Effector memory CD4-positive, alpha-beta T cell (primary cell): Measurements from ENCODE around the gene DET1.

Experiments
- DNase-seq, 3 donors: peaks; one replicate each; pipeline ENCODE4 v3.0.0-alpha.2; 2020
- H3K27ac ChIP-seq: 2 replicates; pipeline ENCODE4 v1.7.0; 2013; ENCODE audit warnings: mild to moderate bottlenecking, low read length, moderate library complexity; ENCODE audit not compliant: insufficient read depth, poor library complexity, severe bottlenecking
- H3K27me3 ChIP-seq: replicated peaks from 2 replicates; pipeline ENCODE4 v1.7.0; 2013; ENCODE audit warnings: mild to moderate bottlenecking, low read length; ENCODE audit not compliant: insufficient read depth, control insufficient read depth, poor library complexity, severe bottlenecking
- H3K36me3 ChIP-seq: 2 replicates; pipeline ENCODE4 v1.7.0; 2013; ENCODE audit warnings: mild to moderate bottlenecking, low read length, moderate library complexity; ENCODE audit not compliant: control insufficient read depth, insufficient read depth
- H3K4me1 ChIP-seq: 2 replicates; pipeline ENCODE4 v1.7.0; 2013; ENCODE audit warnings: low read length, mild to moderate bottlenecking; ENCODE audit not compliant: control insufficient read depth, insufficient read depth, poor library complexity, severe bottlenecking
- H3K4me3 ChIP-seq: 2 replicates; pipeline ENCODE4 v1.7.0; 2013; ENCODE audit warnings: low read length, low read depth, mild to moderate bottlenecking; ENCODE audit not compliant: insufficient read depth, poor library complexity, severe bottlenecking
- H3K9me3 ChIP-seq: 2 replicates; pipeline ENCODE4 v1.7.0; 2013; ENCODE audit warnings: mild to moderate bottlenecking, low read length, moderate library complexity; ENCODE audit not compliant: control insufficient read depth

The DET1 gene

GRCh38 chr15:88506628-88507027 lies 39.9 kb downstream of the DET1 start:
- Histone ChIP-seq H3K27me3 (no peaks in the 10 kb centered on the region), H3K4me1 (no peaks in the 10 kb centered on the region)
- no peak for DNase-seq

GRCh38 chr15:88505721-88506120 lies 40.8 kb downstream of the DET1 start:
- DNase-seq = no peak
- no peak overlapping the region for H3K4me3 ChIP-seq
- H3K36me3 ChIP-seq = peaks cover 14% of the 10 kb centered on the region
- no peaks in the 10 kb centered on the region for H3K27me3 ChIP-seq
- H3K9me3 ChIP-seq = no peaks in the 10 kb centered on the region
- no peak overlapping the region for H3K27ac ChIP-seq
- H3K4me1 ChIP-seq = no peaks in the 10 kb centered on the region

More at GRCh38 chr15:88506628-88507027, 39.9 kb downstream of the DET1 start:
- Histone ChIP-seq H3K36me3 (peaks cover 21% of the 10 kb centered on the region), H3K9me3 (no peaks in the 10 kb centered on the region), H3K27ac (no peak overlapping the region), H3K4me3 (no peak overlapping the region)

GRCh38 chr15:88504445-88504844 lies 42.0 kb downstream of the DET1 start:
- no peak overlapping the region for H3K27ac ChIP-seq
- H3K27me3 ChIP-seq = no peaks in the 10 kb centered on the region
- no peaks in the 10 kb centered on the region for H3K9me3 ChIP-seq
- no peaks in the 10 kb centered on the region for H3K4me1 ChIP-seq
- no peak overlapping the region for H3K4me3 ChIP-seq
- peaks cover 7% of the 10 kb centered on the region for H3K36me3 ChIP-seq
- DNase-seq = no peak

- no peaks in the 10 kb centered on the region for H3K4me1 ChIP-seq
- DNase-seq = no peak
- no peak overlapping the region for H3K4me3 ChIP-seq
- H3K9me3 ChIP-seq = no peaks in the 10 kb centered on the region
- H3K27me3 ChIP-seq = no peaks in the 10 kb centered on the region
- H3K27ac ChIP-seq = no peak overlapping the region
- no peaks in the 10 kb centered on the region for H3K36me3 ChIP-seq
Observed at GRCh38 chr15:88498996-88499395, 47.5 kb downstream of the DET1 start.

- Histone ChIP-seq H3K4me3 (no peak overlapping the region), H3K4me1 (no peaks in the 10 kb centered on the region), H3K36me3 (no peaks in the 10 kb centered on the region), H3K27me3 (no peaks in the 10 kb centered on the region), H3K9me3 (no peaks in the 10 kb centered on the region), H3K27ac (no peak overlapping the region)
- no peak for DNase-seq
Observed at GRCh38 chr15:88497109-88497765, 49.2 kb downstream of the DET1 start.

- no peak for DNase-seq
- no peaks in the 10 kb centered on the region for H3K27me3 ChIP-seq
- no peak overlapping the region for H3K27ac ChIP-seq
- no peaks in the 10 kb centered on the region for H3K4me1 ChIP-seq
- H3K4me3 ChIP-seq = no peak overlapping the region
- no peaks in the 10 kb centered on the region for H3K36me3 ChIP-seq
- no peaks in the 10 kb centered on the region for H3K9me3 ChIP-seq
Observed at GRCh38 chr15:88493844-88494243, 52.6 kb downstream of the DET1 start.

- no peaks in the 10 kb centered on the region for H3K4me1 ChIP-seq
Observed at GRCh38 chr15:88491158-88491557, 55.3 kb downstream of the DET1 start.

GRCh38 chr15:88490036-88490435 lies 56.4 kb downstream of the DET1 start:
- Histone ChIP-seq H3K9me3 (no peaks in the 10 kb centered on the region), H3K36me3 (no peaks in the 10 kb centered on the region), H3K27ac (no peak overlapping the region), H3K4me1 (no peaks in the 10 kb centered on the region), H3K27me3 (no peaks in the 10 kb centered on the region), H3K4me3 (no peak overlapping the region)
- no peak for DNase-seq

More at GRCh38 chr15:88491158-88491557, 55.3 kb downstream of the DET1 start:
- no peak overlapping the region for H3K27ac ChIP-seq
- no peak overlapping the region for H3K4me3 ChIP-seq
- no peaks in the 10 kb centered on the region for H3K27me3 ChIP-seq
- DNase-seq = no peak
- H3K36me3 ChIP-seq = no peaks in the 10 kb centered on the region
- no peaks in the 10 kb centered on the region for H3K9me3 ChIP-seq

- Histone ChIP-seq H3K4me1 (no peaks in the 10 kb centered on the region), H3K27ac (no peak overlapping the region), H3K27me3 (no peaks in the 10 kb centered on the region), H3K36me3 (no peaks in the 10 kb centered on the region), H3K4me3 (no peak overlapping the region), H3K9me3 (no peaks in the 10 kb centered on the region)
- no peak for DNase-seq
Observed at GRCh38 chr15:88489321-88489720, 57.2 kb downstream of the DET1 start.

- Histone ChIP-seq H3K36me3 (no peaks in the 10 kb centered on the region), H3K4me3 (no peak overlapping the region), H3K9me3 (no peaks in the 10 kb centered on the region), H3K27me3 (no peaks in the 10 kb centered on the region), H3K27ac (no peak overlapping the region), H3K4me1 (no peaks in the 10 kb centered on the region)
- no peak for DNase-seq
Observed at GRCh38 chr15:88487796-88488523, 58.5 kb downstream of the DET1 start.
